Astrocyte of the cerebellum (primary cell): ENCODE results near the gene BOK.

ENCODE experiments used
- DNase-seq: peaks from one replicate; pipeline ENCODE4 v3.0.0-alpha.2; 2011; ENCODE audit warnings: low read depth
- H3K4me3 ChIP-seq: 2 replicates; pipeline ENCODE4 v1.5.1; 2011; ENCODE audit warnings: mild to moderate bottlenecking, low read depth, low read length, moderate library complexity
- in situ Hi-C: cut with HindIII; loops from 2 replicates; pipeline ENCODE4 v1.10.0; 2017; ENCODE audit warnings: low sequenced_read_pairs
- TF ChIP-seq, protein P1 (sequence below): IDR thresholded peaks from 2 replicates; pipeline ENCODE4 v1.5.1; 2012; ENCODE audit warnings: low read length, low read depth, moderate library complexity, mild to moderate bottlenecking; ENCODE audit errors: missing control alignments

The BOK gene

DNA sequence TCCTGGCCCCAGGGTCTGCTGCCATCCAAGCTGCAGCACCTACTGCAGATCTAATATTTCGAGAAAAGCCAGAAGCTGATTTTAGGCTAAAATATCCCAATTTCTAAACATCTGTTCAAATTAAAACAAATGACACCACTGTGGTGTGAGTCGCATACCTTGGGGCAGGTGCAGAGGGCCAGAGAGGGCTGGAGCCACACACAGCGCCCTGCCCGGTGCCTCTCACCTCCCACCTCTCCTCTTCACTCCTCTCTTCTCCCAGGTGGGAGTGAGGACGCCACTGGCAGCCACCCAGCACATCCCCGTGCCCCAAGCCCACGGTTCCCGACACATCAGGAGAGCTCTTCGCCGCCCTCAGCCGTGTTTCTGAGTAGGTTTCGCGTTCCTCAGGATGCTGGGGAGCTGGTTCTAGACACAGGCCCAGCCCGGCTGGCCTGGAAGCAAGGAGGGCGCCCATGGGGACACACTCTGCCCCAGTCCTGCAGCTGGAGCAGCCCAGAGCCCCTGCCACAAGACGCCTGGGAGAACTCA, 57.0 kb downstream of the BOK start:
- H3K4me3 ChIP-seq = no peak overlapping the region
- in situ Hi-C loops = no loop called here
- no peak for DNase-seq
- TF ChIP-seq, protein P1, sequence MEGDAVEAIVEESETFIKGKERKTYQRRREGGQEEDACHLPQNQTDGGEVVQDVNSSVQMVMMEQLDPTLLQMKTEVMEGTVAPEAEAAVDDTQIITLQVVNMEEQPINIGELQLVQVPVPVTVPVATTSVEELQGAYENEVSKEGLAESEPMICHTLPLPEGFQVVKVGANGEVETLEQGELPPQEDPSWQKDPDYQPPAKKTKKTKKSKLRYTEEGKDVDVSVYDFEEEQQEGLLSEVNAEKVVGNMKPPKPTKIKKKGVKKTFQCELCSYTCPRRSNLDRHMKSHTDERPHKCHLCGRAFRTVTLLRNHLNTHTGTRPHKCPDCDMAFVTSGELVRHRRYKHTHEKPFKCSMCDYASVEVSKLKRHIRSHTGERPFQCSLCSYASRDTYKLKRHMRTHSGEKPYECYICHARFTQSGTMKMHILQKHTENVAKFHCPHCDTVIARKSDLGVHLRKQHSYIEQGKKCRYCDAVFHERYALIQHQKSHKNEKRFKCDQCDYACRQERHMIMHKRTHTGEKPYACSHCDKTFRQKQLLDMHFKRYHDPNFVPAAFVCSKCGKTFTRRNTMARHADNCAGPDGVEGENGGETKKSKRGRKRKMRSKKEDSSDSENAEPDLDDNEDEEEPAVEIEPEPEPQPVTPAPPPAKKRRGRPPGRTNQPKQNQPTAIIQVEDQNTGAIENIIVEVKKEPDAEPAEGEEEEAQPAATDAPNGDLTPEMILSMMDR = no peak

DNA sequence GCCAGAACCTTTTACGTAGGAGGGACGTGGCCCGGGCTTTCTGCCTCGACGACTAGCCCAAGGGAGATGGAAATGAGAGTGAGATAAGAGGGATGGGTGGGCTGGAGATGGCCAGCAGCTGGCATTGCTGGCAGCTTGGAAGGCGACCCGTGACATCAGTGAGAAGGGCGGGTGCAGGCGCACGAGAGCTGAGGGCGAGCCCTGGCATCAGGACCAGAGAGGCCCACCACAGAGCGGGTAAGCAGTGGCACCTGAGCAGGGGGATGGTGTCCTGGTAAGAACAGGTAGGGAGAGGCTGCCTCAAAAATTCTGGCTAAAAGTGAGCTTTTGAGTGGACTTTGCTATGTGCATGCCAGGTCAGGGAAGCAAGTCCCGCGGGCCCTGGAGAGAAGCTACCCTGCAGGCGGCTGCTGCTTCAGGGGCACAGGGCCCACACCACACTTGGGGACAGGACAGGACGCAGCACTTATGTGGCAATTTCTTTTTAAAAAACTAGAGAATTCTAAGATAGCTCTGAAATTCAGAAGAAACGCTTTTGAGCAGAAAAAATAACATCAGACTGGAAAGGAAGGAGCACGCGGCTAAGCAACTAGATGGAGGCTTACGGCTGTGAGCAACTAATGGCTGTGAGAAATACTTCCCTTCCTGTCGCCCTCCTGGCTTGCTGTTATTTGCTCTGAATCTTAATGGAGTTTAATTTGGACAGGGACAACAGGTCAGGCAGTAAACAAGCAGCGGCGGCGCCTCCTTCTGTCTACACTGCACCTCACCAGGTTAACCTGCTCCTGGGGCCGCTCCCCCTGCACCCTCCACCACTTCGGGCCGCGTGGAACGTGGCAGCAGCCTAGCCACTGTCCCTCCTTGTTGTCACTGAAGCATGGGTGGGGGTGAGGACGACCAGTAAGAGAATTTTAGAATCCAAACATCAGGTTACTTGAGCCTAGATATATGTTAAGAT, 57.9 kb downstream of the BOK start:
- no peak overlapping the region for H3K4me3 ChIP-seq
- TF ChIP-seq, protein P1 = no peak
- in situ Hi-C loops = no loop called here
- no peak for DNase-seq

DNA sequence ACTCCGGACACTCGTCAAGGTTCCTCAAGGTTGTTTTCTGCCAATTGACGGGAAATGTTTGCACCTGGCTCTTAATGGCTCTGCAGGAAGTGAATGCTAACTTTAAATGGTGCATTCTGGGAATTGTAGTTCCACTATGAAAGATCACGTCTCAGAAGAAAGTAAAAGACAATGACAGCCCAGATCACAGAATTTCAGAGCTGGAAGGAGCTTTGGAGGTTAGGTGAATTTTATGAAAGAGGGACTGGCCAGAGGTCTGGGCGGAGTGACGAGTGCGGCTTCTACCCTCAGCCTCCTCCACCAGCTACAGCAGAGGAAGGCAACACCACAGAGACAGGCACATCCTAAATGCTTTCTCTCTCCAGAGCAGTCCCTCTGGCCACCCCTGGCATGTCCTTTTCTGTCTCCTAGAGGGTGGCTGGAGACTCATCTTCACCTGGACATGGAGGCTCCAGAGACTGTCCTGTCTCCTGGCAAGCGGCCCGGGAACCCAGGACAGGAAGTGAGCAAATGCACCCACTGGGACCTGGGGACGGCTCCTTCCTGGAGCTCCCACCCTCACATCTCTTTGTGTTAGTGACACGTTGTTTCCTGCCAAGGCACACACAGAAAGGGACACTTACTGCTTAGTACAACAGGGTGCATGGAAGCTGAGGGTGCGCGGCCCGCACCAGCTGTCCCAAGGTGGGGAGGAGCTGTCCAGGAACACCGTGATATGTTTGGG, 59.0 kb downstream of the BOK start:
- in situ Hi-C loops = no loop called here
- DNase-seq = no peak
- H3K4me3 ChIP-seq = no peak overlapping the region
- TF ChIP-seq, protein P1 = no peak

DNA sequence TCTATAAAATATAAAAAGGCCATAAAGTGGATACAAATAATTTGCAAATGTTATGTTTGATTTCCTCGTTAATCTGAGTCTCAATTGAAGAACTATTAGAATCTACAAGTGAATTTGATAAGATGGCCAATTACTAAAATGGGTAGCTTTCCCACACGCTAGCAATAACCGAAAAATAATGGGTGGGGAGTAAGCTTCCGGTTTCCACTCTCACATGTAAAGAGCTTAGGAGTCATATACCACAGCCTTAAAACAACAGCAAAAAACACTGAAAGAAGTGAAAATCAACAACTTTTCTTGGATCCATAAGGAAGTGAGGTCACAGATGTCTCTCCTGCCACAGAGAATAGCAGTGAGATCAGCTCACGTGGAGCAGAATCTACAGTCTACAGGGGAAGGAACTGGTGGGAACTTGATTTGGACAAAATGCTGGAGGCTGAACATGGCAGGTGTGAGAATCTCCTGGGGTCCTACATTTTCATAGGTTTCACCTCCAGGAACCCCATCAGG, 59.8 kb downstream of the BOK start:
- TF ChIP-seq, protein P1 = no peak
- in situ Hi-C loops = no loop called here
- DNase-seq = no peak
- H3K4me3 ChIP-seq = no peak overlapping the region

DNA sequence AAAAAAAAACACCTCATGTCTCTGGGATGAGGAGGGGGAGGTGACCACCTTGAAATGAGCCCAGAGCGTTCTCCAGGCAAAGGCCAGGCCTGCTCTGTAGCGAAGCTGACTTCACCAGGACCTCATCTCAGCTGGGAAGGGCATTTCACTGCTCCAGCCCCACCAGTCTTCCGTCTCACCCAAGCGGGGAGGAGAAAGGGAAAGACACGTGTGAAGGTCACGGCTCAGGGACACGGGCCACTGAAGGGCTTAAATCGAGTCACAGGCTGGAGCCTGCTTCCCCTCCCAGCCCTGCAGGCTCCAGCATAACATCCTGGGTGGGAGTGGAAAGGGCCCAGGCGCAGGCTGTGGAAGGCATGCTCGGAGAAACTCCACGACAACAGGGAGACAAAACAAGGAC, 60.3 kb downstream of the BOK start:
- no peak for DNase-seq
- TF ChIP-seq, protein P1 = no peak
- in situ Hi-C loops = no loop called here
- H3K4me3 ChIP-seq = no peak overlapping the region
